Transverse colon (tissue), 4 donors: ENCODE data around the gene ANLN.

Experiments
- CTCF ChIP-seq, 5 experiments: fragments of 200-600 bp in 3 of 5; fragments of 450-650 bp in 2 of 5; sonication (generic) in 3 of 5; IDR thresholded peaks; 1 replicate in 2 of 5; 2 replicates in 3 of 5; pipeline ENCODE4 v1.5.1; 2016 to 2017; ENCODE audit warnings: antibody characterized with exemption in 5 of 5, inconsistent platforms in 3 of 5, mild to moderate bottlenecking in 2 of 5, moderate library complexity in 1 of 5
- POLR2AphosphoS5 ChIP-seq, 3 donors: sonication (generic); formaldehyde crosslinking; IDR thresholded peaks; one replicate each; pipeline ENCODE4 v1.6.1; 2016; ENCODE audit warnings: antibody characterized with exemption in 3 of 3

GRCh38 chr7:36367561-36368077, 22.0 kb upstream of the ANLN start:
- TF ChIP-seq CTCF (IDR thresholded peaks at IDR 0.05), result no peak
- no peak for TF ChIP-seq POLR2AphosphoS5 (IDR thresholded peaks at IDR 0.05)
